Measurements from ENCODE around the gene USP49. TPM values are rescaled to one million over a fixed set of nuclear protein-coding genes. Genes with fewer than 3 reads are reported as not detected.

The USP49 gene
- total and polyA plus RNA-seq, 2 of the 13 experiments (the other 11 are each of a cell fraction or from before 2014, with no cell fraction given): 2.9 to 4.3 TPM

- TF ChIP-seq SAP130 (CRISPR knock-in tag; IDR thresholded peaks at IDR 0.05; ENCODE audit: low read depth) (peak; percentile 18), NCOR1 (IDR thresholded peaks at IDR 0.05; ENCODE audit: borderline replicate concordance, low read length) (no peak), ZNF589 (CRISPR knock-in tag; conservative IDR thresholded peaks at IDR 0.05) (0 out of 2 replicates have a peak, but pooled peaks have one; percentile 48), SOX6 (IDR thresholded peaks at IDR 0.05) (no peak), SOX6 (CRISPR knock-in tag; IDR thresholded peaks at IDR 0.05) (no peak), ZNF264 (CRISPR knock-in tag; IDR thresholded peaks at IDR 0.05) (no peak), HDAC1 (CRISPR knock-in tag; IDR thresholded peaks at IDR 0.05) (peak; percentile 49), TBX2 (CRISPR knock-in tag; IDR thresholded peaks at IDR 0.05; ENCODE audit: borderline replicate concordance) (0 out of 2 replicates have a peak, but pooled peaks have one; percentile 18), KMT2A (CRISPR knock-in tag; IDR thresholded peaks at IDR 0.05) (0 out of 2 replicates have a peak, but pooled peaks have one; percentile 52)
Measured at GRCh38 chr6:41940759-41941279, 45.6 kb upstream of the USP49 start (continued).

GRCh38 chr6:41939848-41940758, 44.9 kb upstream of the USP49 start:
- H3K4me2 ChIP-seq (ENCODE audit: low read depth, low read length): peak overlapping the region; percentile 98
- no peaks in the 10 kb centered on the region for H3K27me3 ChIP-seq (ENCODE audit: control insufficient read depth in 1 of 2, insufficient read depth in 2 of 2, low read length in 2 of 2)
- BruUV-seq (replicated peaks): no TSS peak
- FAIRE-seq (no peak), DNase-seq (ENCODE audit: low spot score) (no peak), ATAC-seq (no peak)
- in situ Hi-C loops (cut with HindIII; ENCODE audit: extremely low pct_ligation_motif_present, low pct_unique_long_range_greater_than_20kb): loop anchor here (5.0 kb wide), 1 partner anchor 102 kb away; no protein-coding TSS in a partner anchor
- 84% methylated on average over 27 of the region's 27 CpGs for WGBS (ENCODE audit: low lambda C conversion rate)
- H3K27ac ChIP-seq (ENCODE audit: extremely low read length, insufficient read depth, low read length): no peak overlapping the region
- intact Hi-C loops (cut with micrococcal nuclease; ENCODE audit: unreplicated experiment): loop anchor here (2.0 to 5.0 kb wide), 2 partner anchors 27 to 158 kb away; partner anchors contain the start of gene PRICKLE4
- peak overlapping the region; percentile 74 to 91 (median 75); a peak in 5 of 6 replicates for H3K4me3 ChIP-seq (replicated peaks in 1 of 3; ENCODE audit: insufficient read depth in 1 of 3, low read depth in 2 of 3, low read length in 3 of 3)
- peaks cover 0 to 3% of the 10 kb centered on the region in 2 experiments; a peak in 1 of 5 replicates for H3K36me3 ChIP-seq (replicated peaks in 1 of 2; ENCODE audit: control insufficient read depth in 1 of 2, insufficient read depth in 2 of 2, low read length in 2 of 2)
- H3K9ac ChIP-seq (ENCODE audit: insufficient read depth, low read depth, low read length): 0 out of 2 replicates have a peak overlapping the region, but pooled peaks have one; percentile 48
- H3K9me3 ChIP-seq (ENCODE audit: low read length): no peaks in the 10 kb centered on the region
- H3K79me2 ChIP-seq (ENCODE audit: insufficient read depth, low read length): no peaks in the 10 kb centered on the region
- POLR2A ChIA-PET: interaction anchor here (1.4 kb wide), 1 partner anchor 19 kb away, joined by 5 read pairs; the partner anchor contains the start of genes BYSL and MED20
- H3K4me1 ChIP-seq (ENCODE audit: insufficient read depth, low read length): peaks cover 39% of the 10 kb centered on the region
- peaks cover 7% of the 10 kb centered on the region; the same call in 1 of the 2 replicates for H4K20me1 ChIP-seq (ENCODE audit: insufficient read depth, low read length)
- CTCF ChIA-PET (ENCODE audit: low intra/inter-chr PET ratio, low total read pairs): interaction anchor here (1.6 kb wide), 1 partner anchor 104 kb away, joined by 5 read pairs; no protein-coding TSS in a partner anchor
- no peak overlapping the region for H2AFZ ChIP-seq (ENCODE audit: low read length)
- TF ChIP-seq IRF1 (CRISPR knock-in tag; IDR thresholded peaks at IDR 0.05; ENCODE audit: low read depth) (no peak), PCBP2 (optimal IDR thresholded peaks at IDR 0.05; ENCODE audit: low read depth, low read length, poor library complexity, severe bottlenecking) (no peak), ZSCAN12 (CRISPR knock-in tag; IDR thresholded peaks at IDR 0.05) (no peak), GTF2F1 (IDR thresholded peaks at IDR 0.05; ENCODE audit: low read length) (no peak), ZNF83 (CRISPR knock-in tag; IDR thresholded peaks at IDR 0.05; ENCODE audit: borderline replicate concordance) (no peak), ZNF530 (CRISPR knock-in tag; IDR thresholded peaks at IDR 0.05; ENCODE audit: low read depth) (no peak), ATRX (CRISPR knock-in tag; IDR thresholded peaks at IDR 0.05; ENCODE audit: borderline replicate concordance) (no peak), MAF1 (CRISPR knock-in tag; IDR thresholded peaks at IDR 0.05; ENCODE audit: borderline replicate concordance) (no peak), ZNF691 (CRISPR knock-in tag; IDR thresholded peaks at IDR 0.05; ENCODE audit: borderline replicate concordance, low read depth) (peak; percentile 54; the same call in 1 of the 2 replicates)
